ENCODE data around the gene TRO. TPM values are rescaled to one million over a fixed set of nuclear protein-coding genes. Genes with fewer than 3 reads are reported as not detected.

The TRO gene
- total RNA-seq, 1 donor = 22.4 TPM

DNA sequence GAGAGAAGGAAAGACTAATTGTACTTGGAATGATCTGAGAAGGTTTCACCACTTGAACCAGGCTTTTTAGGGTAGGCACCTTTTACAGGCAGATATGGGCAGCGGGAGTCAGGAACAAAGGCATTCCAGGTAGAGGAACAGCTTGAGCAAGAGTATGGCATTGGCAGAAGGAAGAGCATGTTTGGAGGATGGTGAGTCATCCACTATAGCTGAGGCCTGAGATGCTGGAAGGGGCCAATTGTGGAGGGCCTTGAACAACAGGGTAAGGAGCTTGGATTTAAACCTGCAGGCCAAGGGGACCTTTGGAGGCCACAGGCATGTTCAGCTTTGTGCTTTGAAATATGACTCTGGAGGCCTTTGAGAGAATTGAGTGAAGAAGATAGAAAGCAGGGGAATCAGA is 41.1 kb downstream of the TRO start:
- Histone ChIP-seq H4K20me1 (ENCODE audit: insufficient read depth, low read length) (no peaks in the 10 kb centered on the region), H3K9me3 (ENCODE audit: low read depth, low read length) (no peaks in the 10 kb centered on the region), H3K4me3 (ENCODE audit: insufficient read depth, low read length) (no peak overlapping the region), H2AFZ (ENCODE audit: low read length) (no peak overlapping the region), H3K27me3 (ENCODE audit: insufficient read depth, low read length) (no peaks in the 10 kb centered on the region), H3K27ac (ENCODE audit: low read depth, low read length) (no peak overlapping the region), H3K4me1 (ENCODE audit: insufficient read depth, low read length) (no peaks in the 10 kb centered on the region), H3K36me3 (ENCODE audit: insufficient read depth, low read length) (no peaks in the 10 kb centered on the region), H3K79me2 (ENCODE audit: insufficient read depth, low read length) (no peaks in the 10 kb centered on the region), H3K4me2 (ENCODE audit: insufficient read depth, low read length) (no peak overlapping the region)
- TF ChIP-seq, protein P1, sequence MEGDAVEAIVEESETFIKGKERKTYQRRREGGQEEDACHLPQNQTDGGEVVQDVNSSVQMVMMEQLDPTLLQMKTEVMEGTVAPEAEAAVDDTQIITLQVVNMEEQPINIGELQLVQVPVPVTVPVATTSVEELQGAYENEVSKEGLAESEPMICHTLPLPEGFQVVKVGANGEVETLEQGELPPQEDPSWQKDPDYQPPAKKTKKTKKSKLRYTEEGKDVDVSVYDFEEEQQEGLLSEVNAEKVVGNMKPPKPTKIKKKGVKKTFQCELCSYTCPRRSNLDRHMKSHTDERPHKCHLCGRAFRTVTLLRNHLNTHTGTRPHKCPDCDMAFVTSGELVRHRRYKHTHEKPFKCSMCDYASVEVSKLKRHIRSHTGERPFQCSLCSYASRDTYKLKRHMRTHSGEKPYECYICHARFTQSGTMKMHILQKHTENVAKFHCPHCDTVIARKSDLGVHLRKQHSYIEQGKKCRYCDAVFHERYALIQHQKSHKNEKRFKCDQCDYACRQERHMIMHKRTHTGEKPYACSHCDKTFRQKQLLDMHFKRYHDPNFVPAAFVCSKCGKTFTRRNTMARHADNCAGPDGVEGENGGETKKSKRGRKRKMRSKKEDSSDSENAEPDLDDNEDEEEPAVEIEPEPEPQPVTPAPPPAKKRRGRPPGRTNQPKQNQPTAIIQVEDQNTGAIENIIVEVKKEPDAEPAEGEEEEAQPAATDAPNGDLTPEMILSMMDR (IDR thresholded peaks at IDR 0.05; ENCODE audit: extremely low read depth, low read depth, low read length) = no peak
- no peak for DNase-seq (ENCODE audit: insufficient read length, low spot score, missing footprints)

- no peak for DNase-seq (ENCODE audit: insufficient read length, low spot score, missing footprints)
- no peak overlapping the region for H2AFZ ChIP-seq (ENCODE audit: low read length)
- no peaks in the 10 kb centered on the region for H3K36me3 ChIP-seq (ENCODE audit: insufficient read depth, low read length)
- no peaks in the 10 kb centered on the region for H3K27me3 ChIP-seq (ENCODE audit: insufficient read depth, low read length)
- no peaks in the 10 kb centered on the region for H3K4me1 ChIP-seq (ENCODE audit: insufficient read depth, low read length)
- no peaks in the 10 kb centered on the region for H4K20me1 ChIP-seq (ENCODE audit: insufficient read depth, low read length)
- no peak overlapping the region for H3K27ac ChIP-seq (ENCODE audit: low read depth, low read length)
- H3K4me3 ChIP-seq (ENCODE audit: insufficient read depth, low read length) = no peak overlapping the region
- no peaks in the 10 kb centered on the region for H3K9me3 ChIP-seq (ENCODE audit: low read depth, low read length)
- no peak overlapping the region for H3K4me2 ChIP-seq (ENCODE audit: insufficient read depth, low read length)
- no peaks in the 10 kb centered on the region for H3K79me2 ChIP-seq (ENCODE audit: insufficient read depth, low read length)
- TF ChIP-seq, protein P1 (IDR thresholded peaks at IDR 0.05; ENCODE audit: extremely low read depth, low read depth, low read length) = no peak
Measured at GRCh38 chrX:54964766-54965497, 44.3 kb downstream of the TRO start.

DNA sequence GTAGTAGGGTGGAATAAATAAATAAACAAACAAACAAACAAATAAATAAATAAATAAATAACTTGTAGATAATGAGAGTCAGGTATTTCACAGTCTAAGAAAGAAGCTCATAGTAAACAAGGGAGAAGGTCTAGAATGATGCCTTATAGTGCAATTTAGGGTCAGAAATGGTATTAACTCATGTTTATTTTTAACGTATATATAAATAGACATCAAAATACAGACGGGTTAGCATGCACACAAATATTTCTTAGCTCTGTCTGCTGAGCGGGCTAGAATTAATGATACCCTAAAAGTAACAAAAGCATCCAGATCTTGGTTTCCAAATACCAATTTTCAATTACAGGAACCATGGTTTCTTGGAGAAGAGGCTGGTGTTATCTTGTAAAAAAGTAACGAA is 56.8 kb downstream of the TRO start:
- TF ChIP-seq, protein P1 (IDR thresholded peaks at IDR 0.05; ENCODE audit: extremely low read depth, low read depth, low read length) = no peak

DNA sequence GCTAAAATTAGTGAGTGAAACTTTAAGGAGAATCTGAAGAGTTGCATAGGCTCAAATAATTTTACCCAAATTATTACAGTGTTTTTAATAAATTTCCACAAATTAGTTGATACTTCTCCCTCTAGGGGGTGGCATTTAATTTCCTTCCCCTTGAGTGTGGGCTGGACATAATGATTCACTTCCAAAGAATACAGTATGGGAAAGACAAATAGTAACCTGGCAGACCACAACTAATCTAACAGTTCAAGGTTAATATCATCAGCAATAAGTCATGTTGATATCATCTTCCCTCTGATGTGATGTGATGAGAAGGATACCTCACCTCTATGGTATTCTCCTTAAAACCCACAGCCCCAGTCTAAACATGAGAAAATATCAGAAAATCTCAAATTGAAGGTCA is 57.8 kb downstream of the TRO start:
- Histone ChIP-seq H4K20me1 (ENCODE audit: insufficient read depth, low read length) (no peaks in the 10 kb centered on the region), H3K27ac (ENCODE audit: low read depth, low read length) (no peak overlapping the region), H3K4me2 (ENCODE audit: insufficient read depth, low read length) (no peak overlapping the region), H3K79me2 (ENCODE audit: insufficient read depth, low read length) (no peaks in the 10 kb centered on the region), H2AFZ (ENCODE audit: low read length) (no peak overlapping the region), H3K36me3 (ENCODE audit: insufficient read depth, low read length) (no peaks in the 10 kb centered on the region), H3K4me3 (ENCODE audit: insufficient read depth, low read length) (no peak overlapping the region), H3K27me3 (ENCODE audit: insufficient read depth, low read length) (no peaks in the 10 kb centered on the region), H3K9me3 (ENCODE audit: low read depth, low read length) (no peaks in the 10 kb centered on the region), H3K4me1 (ENCODE audit: insufficient read depth, low read length) (no peaks in the 10 kb centered on the region)
- DNase-seq (ENCODE audit: insufficient read length, low spot score, missing footprints) = no peak
- TF ChIP-seq, protein P1 (IDR thresholded peaks at IDR 0.05; ENCODE audit: extremely low read depth, low read depth, low read length) = peak; percentile 4

More for the DNA sequence above, 56.8 kb downstream of the TRO start:
- no peaks in the 10 kb centered on the region for H4K20me1 ChIP-seq (ENCODE audit: insufficient read depth, low read length)
- no peaks in the 10 kb centered on the region for H3K36me3 ChIP-seq (ENCODE audit: insufficient read depth, low read length)
- H2AFZ ChIP-seq (ENCODE audit: low read length) = no peak overlapping the region
- H3K4me2 ChIP-seq (ENCODE audit: insufficient read depth, low read length) = no peak overlapping the region
- H3K9me3 ChIP-seq (ENCODE audit: low read depth, low read length) = no peaks in the 10 kb centered on the region
- no peaks in the 10 kb centered on the region for H3K4me1 ChIP-seq (ENCODE audit: insufficient read depth, low read length)
- H3K27me3 ChIP-seq (ENCODE audit: insufficient read depth, low read length) = no peaks in the 10 kb centered on the region
- DNase-seq (ENCODE audit: insufficient read length, low spot score, missing footprints) = no peak
- H3K4me3 ChIP-seq (ENCODE audit: insufficient read depth, low read length) = no peak overlapping the region
- H3K27ac ChIP-seq (ENCODE audit: low read depth, low read length) = no peak overlapping the region
- no peaks in the 10 kb centered on the region for H3K79me2 ChIP-seq (ENCODE audit: insufficient read depth, low read length)
